Measurements from ENCODE around the gene GATAD2A. TPM values are rescaled to one million over a fixed set of nuclear protein-coding genes. Genes with fewer than 3 reads are reported as not detected.
A peak's percentile ranks its signal among the peaks of the same experiment; 100 is the strongest.

Gene GATAD2A
- total RNA-seq, 2 experiments from 2014 or later = 104 to 107 TPM

DNA sequence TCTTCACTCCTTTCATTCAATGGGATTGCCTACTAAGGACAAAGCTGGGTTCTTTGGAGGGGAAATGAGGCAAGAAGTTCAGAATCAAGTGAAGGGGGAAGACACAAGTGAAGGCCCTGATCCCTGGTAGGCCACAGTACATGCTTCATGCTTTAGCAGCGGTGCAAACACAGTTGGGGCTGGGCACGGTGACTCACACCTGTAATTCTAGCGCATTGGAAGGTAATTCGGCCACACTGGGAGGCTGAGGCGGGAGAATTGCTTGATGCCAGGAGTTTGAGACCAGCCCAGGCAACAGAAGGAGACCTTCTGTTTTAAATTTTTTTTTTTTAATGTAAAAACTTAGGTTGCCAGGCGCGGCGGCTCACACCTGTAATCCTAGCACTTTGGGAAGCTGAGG is 23.4 kb upstream of the GATAD2A start:
- peaks cover 20% of the 10 kb centered on the region for H3K4me1 ChIP-seq (ENCODE audit: insufficient read depth, low read length)
- no peak overlapping the region for H3K4me3 ChIP-seq (ENCODE audit: low read length)
- no peaks in the 10 kb centered on the region for H3K27me3 Mint-ChIP-seq
- ATAC-seq (ENCODE audit: poor library complexity) = no peak
- TF ChIP-seq, protein P1, sequence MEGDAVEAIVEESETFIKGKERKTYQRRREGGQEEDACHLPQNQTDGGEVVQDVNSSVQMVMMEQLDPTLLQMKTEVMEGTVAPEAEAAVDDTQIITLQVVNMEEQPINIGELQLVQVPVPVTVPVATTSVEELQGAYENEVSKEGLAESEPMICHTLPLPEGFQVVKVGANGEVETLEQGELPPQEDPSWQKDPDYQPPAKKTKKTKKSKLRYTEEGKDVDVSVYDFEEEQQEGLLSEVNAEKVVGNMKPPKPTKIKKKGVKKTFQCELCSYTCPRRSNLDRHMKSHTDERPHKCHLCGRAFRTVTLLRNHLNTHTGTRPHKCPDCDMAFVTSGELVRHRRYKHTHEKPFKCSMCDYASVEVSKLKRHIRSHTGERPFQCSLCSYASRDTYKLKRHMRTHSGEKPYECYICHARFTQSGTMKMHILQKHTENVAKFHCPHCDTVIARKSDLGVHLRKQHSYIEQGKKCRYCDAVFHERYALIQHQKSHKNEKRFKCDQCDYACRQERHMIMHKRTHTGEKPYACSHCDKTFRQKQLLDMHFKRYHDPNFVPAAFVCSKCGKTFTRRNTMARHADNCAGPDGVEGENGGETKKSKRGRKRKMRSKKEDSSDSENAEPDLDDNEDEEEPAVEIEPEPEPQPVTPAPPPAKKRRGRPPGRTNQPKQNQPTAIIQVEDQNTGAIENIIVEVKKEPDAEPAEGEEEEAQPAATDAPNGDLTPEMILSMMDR (IDR thresholded peaks at IDR 0.05) = no peak
- peaks cover 10% of the 10 kb centered on the region for H3K36me3 Mint-ChIP-seq (ENCODE audit: low read depth)
- ChIA-PET POLR2A (no interaction called here), CTCF (no interaction called here)
- no peaks in the 10 kb centered on the region for H3K27me3 ChIP-seq (ENCODE audit: control insufficient read depth in 1 of 2, insufficient read depth in 2 of 2, low read length in 2 of 2)
- DNase-seq = no peak
- H3K9me3 ChIP-seq (ENCODE audit: control insufficient read depth in 1 of 2, insufficient read depth in 1 of 2, low read length in 2 of 2) = no peaks in the 10 kb centered on the region
- H3K27ac Mint-ChIP-seq = no peak overlapping the region
- no peaks in the 10 kb centered on the region for H3K9me3 Mint-ChIP-seq
- no peaks in the 10 kb centered on the region for H3K36me3 ChIP-seq (ENCODE audit: insufficient read depth, low read length)
- peaks cover 14% of the 10 kb centered on the region for H3K4me1 Mint-ChIP-seq (ENCODE audit: low read depth)
- peak overlapping the region; percentile 73 for H3K4me3 Mint-ChIP-seq
- no peak overlapping the region for H3K27ac ChIP-seq (ENCODE audit: low read depth in 1 of 2, low read length in 2 of 2)
- intact Hi-C loops (cut with DNase I, micrococcal nuclease) = no loop called here

DNA sequence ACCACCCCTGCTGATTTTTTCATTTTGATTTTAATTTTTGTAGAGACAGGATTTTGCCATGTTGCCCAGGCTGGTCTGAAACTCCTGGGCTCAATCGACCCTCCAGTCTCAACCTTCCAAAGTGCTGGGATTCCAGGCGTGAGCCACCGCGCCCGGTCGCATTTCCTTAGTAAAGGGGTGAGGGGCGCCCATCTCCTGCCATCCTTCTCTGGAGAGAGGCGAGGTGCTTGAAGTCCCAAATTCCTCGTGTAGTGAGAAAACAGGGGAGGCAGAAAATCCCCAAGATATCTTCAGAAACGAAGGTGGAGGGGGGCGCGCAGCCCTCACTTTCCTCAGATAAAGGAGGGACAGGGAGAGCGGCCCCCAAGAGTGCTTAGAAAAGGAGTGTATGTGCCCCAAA is 21.0 kb upstream of the GATAD2A start:
- peak overlapping the region; percentile 99 for H3K4me3 Mint-ChIP-seq
- peaks cover 44% of the 10 kb centered on the region for H3K4me1 ChIP-seq (ENCODE audit: insufficient read depth, low read length)
- no peaks in the 10 kb centered on the region for H3K9me3 Mint-ChIP-seq
- peaks cover 37% of the 10 kb centered on the region for H3K4me1 Mint-ChIP-seq (ENCODE audit: low read depth)
- no peaks in the 10 kb centered on the region for H3K27me3 Mint-ChIP-seq
- intact Hi-C loops (cut with DNase I, micrococcal nuclease) = loop anchor here in 1 of 2 experiments (2.0 kb wide), 1 partner anchor 18 kb away; no protein-coding TSS in a partner anchor
- no peak overlapping the region for H3K27ac ChIP-seq (ENCODE audit: low read depth in 1 of 2, low read length in 2 of 2)
- POLR2A ChIA-PET = interaction anchor here (1.4 to 2.3 kb wide), 10 partner anchors 9 to 517 kb away, joined by 3 to 44 read pairs (median 6); partner anchors contain the start of genes GATAD2A and ZNF93
- no peaks in the 10 kb centered on the region for H3K36me3 ChIP-seq (ENCODE audit: insufficient read depth, low read length)
- peak overlapping the region; percentile 94 for H3K27ac Mint-ChIP-seq
- peaks cover 10% of the 10 kb centered on the region for H3K36me3 Mint-ChIP-seq (ENCODE audit: low read depth)
- CTCF ChIA-PET = interaction anchor here (0.9 to 1.6 kb wide), 2 partner anchors 12 to 21 kb away, joined by 3 to 7 read pairs; partner anchors contain the start of gene GATAD2A
- H3K4me3 ChIP-seq (ENCODE audit: low read length) = peak overlapping the region; percentile 92
- no peaks in the 10 kb centered on the region for H3K9me3 ChIP-seq (ENCODE audit: control insufficient read depth in 1 of 2, insufficient read depth in 1 of 2, low read length in 2 of 2)
- no peak for ATAC-seq (ENCODE audit: poor library complexity)
- no peak for DNase-seq
- no peaks in the 10 kb centered on the region for H3K27me3 ChIP-seq (ENCODE audit: control insufficient read depth in 1 of 2, insufficient read depth in 2 of 2, low read length in 2 of 2)
- TF ChIP-seq, protein P1 (IDR thresholded peaks at IDR 0.05) = no peak

DNA sequence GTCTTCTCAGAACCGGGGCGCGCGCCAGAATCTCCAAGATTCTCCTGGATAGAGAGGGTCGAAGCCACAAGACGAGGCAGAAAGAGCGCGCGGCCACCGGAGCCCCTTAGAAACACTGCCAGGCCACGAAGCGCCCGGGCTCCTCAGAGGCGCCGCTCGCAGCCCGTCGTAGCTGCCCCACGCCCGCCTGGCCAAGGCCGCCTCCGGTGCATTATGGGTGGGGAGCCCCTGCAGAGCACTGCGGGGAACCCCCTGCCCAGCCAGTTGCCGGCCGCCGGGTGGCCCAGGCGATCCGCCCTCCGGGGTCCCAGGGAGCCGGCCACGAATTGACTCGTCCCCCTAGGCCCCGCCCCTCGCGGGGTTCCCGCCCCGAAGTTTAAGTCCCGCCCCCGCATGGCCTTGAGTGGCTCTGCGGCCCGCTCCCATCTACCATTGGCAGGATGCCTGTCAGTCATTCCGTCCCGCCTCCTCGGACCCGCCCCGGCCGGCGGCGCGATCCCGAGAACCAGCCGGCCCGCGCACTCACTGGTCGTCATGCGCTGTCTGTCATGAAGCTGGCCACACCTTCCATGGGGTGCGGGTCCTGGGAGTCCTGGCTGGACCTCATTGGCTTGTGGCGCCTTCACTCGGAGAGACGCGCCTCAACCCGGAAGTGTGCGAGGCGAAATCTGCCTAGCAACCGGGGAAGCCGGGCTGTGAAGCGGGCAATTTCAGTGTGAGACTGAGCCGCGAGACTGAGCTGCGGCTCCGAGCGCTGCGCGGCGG is 20.2 kb upstream of the GATAD2A start:
- Histone ChIP-seq H3K4me1 (ENCODE audit: insufficient read depth, low read length) (peaks cover 52% of the 10 kb centered on the region), H3K9me3 (ENCODE audit: control insufficient read depth in 1 of 2, insufficient read depth in 1 of 2, low read length in 2 of 2) (no peaks in the 10 kb centered on the region), H3K36me3 (ENCODE audit: insufficient read depth, low read length) (no peaks in the 10 kb centered on the region), H3K27me3 (ENCODE audit: control insufficient read depth in 1 of 2, insufficient read depth in 2 of 2, low read length in 2 of 2) (no peaks in the 10 kb centered on the region), H3K4me3 (ENCODE audit: low read length) (peak overlapping the region; percentile 92), H3K27ac (ENCODE audit: low read depth in 1 of 2, low read length in 2 of 2) (peak overlapping the region; percentile 64 to 77)
- H3K36me3 Mint-ChIP-seq (ENCODE audit: low read depth) = peaks cover 10% of the 10 kb centered on the region
- TF ChIP-seq, protein P1 (IDR thresholded peaks at IDR 0.05) = no peak
- peak; percentile 97 to 100 (median 99) for DNase-seq
- ChIA-PET CTCF (interaction anchor here (0.9 to 1.6 kb wide), 3 partner anchors 13 to 104 kb away, joined by 3 to 9 read pairs (median 7); partner anchors contain the start of gene GATAD2A), POLR2A (interaction anchor here (0.6 to 2.3 kb wide), 22 partner anchors 9 to 516 kb away, joined by 3 to 44 read pairs (median 4); partner anchors contain the start of genes COPE, DDX49, GATAD2A and MAU2)
- intact Hi-C loops (cut with DNase I, micrococcal nuclease) = loop anchor here (1.0 to 5.0 kb wide), 4 partner anchors 19 to 107 kb away; partner anchors contain the start of gene GATAD2A (in 2 of the 2)
- H3K27ac Mint-ChIP-seq = peak overlapping the region; percentile 94
- peak; percentile 89 for ATAC-seq (ENCODE audit: poor library complexity)
- H3K4me3 Mint-ChIP-seq = peak overlapping the region; percentile 99
- peaks cover 44% of the 10 kb centered on the region for H3K4me1 Mint-ChIP-seq (ENCODE audit: low read depth)
- H3K27me3 Mint-ChIP-seq = no peaks in the 10 kb centered on the region
- no peaks in the 10 kb centered on the region for H3K9me3 Mint-ChIP-seq

All from CD4-positive, alpha-beta T cell (primary cell).